ES-I3 (cell line): ENCODE results near the gene DMXL1.

Source experiments
- H3K36me3 ChIP-seq: 2 replicates; pipeline ENCODE4 v1.6.1; 2013; ENCODE audit warnings: mild to moderate bottlenecking, low read length, control low read depth, moderate library complexity; ENCODE audit not compliant: insufficient read depth
- H3K4me1 ChIP-seq: 2 replicates; pipeline ENCODE4 v1.6.1; 2013; ENCODE audit warnings: mild to moderate bottlenecking, control low read depth, low read length; ENCODE audit not compliant: insufficient read depth
- H3K9ac ChIP-seq: 2 replicates; pipeline ENCODE4 v1.6.1; 2013; ENCODE audit warnings: low read depth, mild to moderate bottlenecking, low read length, moderate library complexity
- H3K9me3 ChIP-seq: 2 replicates; pipeline ENCODE4 v1.6.1; 2013; ENCODE audit warnings: mild to moderate bottlenecking, low read length, moderate library complexity; ENCODE audit not compliant: control insufficient read depth, insufficient read depth

DMXL1 gene, protein sequence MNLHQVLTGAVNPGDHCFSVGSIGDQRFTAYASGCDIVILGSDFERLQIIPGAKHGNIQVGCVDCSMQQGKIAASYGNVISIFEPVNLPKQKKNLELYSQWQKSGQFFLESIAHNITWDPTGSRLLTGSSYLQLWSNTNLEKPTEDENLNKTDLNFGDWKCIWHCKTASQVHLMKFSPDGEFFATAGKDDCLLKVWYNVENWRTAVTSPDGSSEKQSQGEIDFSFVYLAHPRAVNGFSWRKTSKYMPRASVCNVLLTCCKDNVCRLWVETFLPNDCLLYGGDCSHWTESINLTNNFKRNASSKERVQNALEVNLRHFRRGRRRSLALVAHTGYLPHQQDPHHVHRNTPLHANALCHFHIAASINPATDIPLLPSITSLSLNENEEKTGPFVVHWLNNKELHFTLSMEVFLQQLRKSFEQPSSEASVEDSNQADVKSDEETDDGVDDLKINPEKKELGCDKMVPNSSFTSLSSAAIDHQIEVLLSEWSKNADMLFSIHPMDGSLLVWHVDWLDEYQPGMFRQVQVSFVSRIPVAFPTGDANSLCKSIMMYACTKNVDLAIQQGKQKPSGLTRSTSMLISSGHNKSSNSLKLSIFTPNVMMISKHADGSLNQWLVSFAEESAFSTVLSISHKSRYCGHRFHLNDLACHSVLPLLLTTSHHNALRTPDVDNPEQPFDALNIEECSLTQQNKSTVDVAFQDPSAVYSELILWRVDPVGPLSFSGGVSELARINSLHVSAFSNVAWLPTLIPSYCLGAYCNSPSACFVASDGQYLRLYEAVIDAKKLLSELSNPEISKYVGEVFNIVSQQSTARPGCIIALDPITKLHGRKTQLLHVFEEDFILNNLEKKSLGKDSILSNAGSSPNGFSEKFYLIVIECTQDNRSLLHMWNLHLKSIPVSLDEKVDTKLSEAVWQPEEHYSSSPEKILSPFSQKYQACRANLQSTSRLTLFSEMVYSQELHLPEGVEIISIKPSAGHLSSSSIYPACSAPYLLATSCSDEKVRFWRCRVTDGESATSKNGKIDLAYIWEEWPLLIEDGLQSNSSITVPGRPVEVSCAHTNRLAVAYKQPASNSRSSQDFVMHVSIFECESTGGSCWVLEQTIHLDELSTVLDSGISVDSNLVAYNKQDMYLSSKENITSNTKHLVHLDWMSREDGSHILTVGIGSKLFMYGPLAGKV (N-terminal part only)

DNA sequence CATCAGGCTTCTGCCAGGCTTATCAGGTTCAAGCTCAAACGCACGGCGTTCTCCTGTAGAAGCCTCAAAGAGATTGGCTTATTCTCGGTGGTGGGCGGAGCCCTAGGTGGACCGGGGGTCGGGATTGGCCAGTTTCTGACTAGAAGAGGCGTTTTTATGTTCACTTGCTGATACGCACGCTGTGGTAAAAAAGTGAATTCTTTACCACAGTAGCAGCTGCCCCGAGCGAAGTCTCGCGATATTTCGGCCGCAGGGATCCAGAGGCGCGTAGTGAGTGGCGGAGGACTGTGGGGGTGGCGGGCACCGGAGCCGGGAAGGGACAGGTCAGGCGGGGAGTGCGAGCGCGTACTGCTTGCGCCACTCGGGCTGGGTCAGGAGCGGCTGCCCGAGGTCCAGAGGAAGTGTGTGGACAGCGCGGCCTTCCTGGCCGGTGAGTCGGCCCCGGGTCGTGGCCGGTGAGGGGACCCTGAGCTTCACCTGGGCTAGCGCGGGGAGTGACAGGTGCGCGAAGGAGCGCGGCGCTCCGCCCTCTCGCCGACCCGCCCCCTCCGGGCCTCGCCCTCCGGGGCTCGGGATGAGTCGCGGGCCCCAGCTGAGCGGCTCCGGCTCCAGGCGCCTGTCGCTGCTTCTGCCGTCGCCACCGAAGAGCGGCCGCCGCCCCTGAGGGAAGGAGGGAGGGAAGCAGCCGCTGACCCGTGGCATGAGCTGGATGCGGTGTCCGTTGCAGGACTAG lies at the start of gene DMXL1:
Gene DMXL1 (plus strand): TSS at position 260 of the 733 bp plus-strand sequence. CDS start 483 bp downstream, outside the sequence.
- H3K9ac ChIP-seq, result peak within 1 kb of the TSS; percentile 79
- H3K36me3 ChIP-seq, result no peaks in the 10 kb centered on the region
- H3K4me1 ChIP-seq, result peaks cover 12% of the 10 kb centered on the region
- H3K9me3 ChIP-seq, result no peaks in the 10 kb centered on the region

DNA sequence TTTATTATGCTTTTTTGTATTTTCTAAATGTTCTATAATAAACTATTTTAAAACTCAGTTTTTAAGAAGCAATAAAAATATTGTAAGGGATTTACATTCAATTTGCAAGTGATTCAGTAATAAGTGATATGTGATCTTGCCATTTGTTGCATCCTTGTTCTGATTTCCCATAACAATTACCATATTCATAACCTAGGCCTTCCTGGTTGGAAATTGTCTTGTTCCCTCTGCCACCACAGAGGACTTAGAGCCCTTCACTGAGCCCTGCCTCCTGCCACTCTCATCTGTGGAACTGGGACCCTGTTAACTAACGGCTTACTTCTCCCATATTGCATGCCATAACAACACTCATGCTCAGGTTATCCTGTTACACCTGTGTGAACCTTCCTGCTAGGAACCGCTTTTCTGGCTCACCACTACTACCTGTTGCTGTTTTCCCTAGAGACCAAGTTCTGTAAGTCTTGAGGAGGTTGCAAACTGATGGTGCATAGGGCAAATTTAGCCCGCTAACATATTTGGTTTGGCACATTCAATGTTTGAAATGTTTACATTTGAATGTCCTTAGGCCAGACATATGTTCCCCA lies 49.6 kb upstream of the DMXL1 start:
- Histone ChIP-seq H3K36me3 (no peaks in the 10 kb centered on the region), H3K9me3 (no peaks in the 10 kb centered on the region), H3K4me1 (no peaks in the 10 kb centered on the region), H3K9ac (no peak overlapping the region)

DNA sequence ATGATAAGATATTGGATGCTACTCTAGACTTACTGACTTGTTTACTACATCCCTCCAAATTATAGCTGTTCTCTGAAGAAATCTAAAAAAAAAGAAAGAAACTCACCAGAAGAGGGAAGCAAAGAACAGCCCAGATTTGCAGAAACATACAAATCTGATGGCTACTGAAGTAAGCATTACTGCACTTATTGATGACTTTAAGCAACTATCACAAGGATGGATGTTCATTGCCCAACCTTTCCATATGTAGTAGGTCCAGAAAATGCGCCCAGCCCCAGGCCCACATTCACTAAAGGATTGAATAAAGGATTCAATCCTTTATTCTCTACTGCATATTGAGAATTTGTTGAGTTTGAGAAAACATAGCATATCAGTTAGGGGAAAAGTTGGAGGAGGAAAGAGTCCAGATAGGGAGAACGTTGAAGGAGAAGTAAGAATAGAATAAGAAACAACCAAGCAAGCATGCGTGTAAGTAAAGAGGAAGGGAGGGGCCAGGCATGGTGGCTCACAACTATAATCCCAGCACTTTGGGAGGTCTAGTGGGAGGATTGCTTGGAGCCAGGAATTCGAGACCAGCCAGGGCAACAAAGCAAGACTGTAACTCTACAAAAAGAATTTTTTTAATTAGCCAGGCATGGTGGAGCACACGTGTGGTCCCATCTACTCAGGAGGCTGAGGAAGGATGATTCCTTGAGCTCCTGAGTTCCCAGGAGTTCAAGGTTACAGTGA lies 48.7 kb upstream of the DMXL1 start:
- Histone ChIP-seq H3K4me1 (no peaks in the 10 kb centered on the region), H3K36me3 (no peaks in the 10 kb centered on the region), H3K9me3 (no peaks in the 10 kb centered on the region), H3K9ac (no peak overlapping the region)

DNA sequence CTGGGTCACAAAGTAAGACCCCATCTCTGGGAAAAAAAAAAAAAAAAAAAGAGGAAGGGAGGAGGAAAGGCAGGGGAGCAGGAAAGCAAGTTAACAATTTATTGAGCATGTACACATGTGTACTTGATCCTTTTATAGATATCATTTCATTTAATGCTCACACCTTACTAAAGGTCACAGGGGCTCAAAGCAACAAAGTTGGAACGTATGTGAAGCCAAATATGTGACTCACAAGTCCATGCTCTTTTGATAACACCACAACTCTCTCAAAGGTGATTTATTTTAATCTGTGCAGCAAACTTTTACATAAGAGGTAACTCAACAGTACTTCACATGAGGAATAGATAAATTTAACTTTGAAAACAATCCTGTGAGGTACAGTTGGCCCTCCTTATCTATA lies 48.1 kb upstream of the DMXL1 start:
- no peaks in the 10 kb centered on the region for H3K9me3 ChIP-seq
- no peak overlapping the region for H3K9ac ChIP-seq
- peaks cover 3% of the 10 kb centered on the region; the same call in 1 of the 2 replicates for H3K4me1 ChIP-seq
- H3K36me3 ChIP-seq, result no peaks in the 10 kb centered on the region

DNA sequence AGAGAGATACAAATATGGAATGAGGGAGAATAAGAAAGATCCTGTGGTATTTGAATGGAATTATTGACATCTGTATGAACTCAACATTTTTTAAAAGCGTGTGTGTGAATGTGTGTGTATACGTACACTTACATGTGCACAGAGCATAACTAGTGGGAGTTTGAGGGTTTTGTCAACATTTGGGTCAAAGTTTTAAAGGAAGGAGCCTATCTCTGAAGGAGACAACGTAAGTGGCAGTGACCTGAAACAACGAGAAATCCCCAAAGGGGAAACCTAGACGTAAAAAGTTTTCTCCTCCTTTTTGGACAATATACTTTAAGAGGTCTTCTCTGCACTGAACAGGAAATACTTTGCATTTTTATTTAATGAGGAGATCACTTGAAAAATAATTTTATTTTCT lies 42.3 kb upstream of the DMXL1 start:
- Histone ChIP-seq H3K9ac (no peak overlapping the region), H3K36me3 (no peaks in the 10 kb centered on the region), H3K4me1 (peaks cover 15% of the 10 kb centered on the region), H3K9me3 (no peaks in the 10 kb centered on the region)

DNA sequence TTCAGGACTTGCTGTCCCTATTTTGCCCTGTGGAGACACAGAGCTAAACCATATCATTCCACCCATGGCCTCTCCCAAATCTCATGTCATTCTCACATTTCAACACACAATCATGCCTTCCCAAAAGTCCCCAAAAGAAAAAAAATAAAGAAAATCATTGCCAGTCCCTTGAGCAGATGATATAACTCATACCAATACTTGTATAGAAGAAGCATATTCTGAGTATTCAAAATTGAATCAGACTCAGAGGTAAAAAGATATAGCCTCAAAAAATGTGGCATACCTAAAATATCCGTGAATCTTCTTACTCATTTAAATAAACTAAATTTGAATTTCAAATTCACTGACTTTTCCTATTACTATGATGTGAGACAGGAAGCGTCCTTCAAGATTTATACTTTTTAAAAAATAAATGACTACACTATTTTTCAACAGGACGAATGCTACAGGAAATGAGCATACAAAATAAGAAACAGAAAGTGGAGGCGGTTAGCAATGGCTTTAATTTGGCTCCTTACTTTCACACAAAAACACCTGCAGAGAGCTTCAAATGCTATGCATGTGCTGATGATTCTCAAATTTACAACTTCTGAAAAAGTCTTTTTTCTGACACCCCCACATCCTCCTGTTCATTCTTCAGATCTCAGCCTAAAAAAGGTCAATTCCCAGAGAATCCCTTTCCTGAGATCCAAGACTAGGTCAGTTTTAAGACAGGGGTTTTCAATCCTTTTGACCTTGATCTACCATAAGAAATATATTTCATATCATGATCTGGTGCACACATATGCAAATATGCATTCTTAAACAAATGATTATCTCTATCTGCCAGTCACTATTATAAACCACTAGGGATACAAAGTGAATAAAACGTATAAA lies 39.6 kb upstream of the DMXL1 start:
- H3K9ac ChIP-seq, result no peak overlapping the region

DNA sequence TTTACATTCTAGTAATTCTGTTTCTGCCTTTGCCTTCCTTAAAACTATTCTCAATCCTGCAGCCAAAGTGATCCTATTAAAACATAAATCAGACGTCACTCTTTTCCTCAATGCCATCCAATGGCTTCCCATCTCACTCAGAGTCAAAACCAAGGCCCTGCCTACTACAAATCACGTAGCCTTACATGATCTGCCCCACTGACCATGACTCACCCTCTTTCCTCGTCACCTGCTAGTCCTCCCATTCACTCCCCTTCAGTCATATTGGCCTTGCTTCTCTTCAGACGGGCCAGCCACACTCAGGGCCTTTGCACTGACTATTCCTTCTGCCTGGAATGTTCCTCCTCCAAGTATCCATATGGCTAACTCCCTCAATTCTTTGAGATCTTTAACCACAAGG lies 39.0 kb upstream of the DMXL1 start:
- Histone ChIP-seq H3K9me3 (no peaks in the 10 kb centered on the region), H3K9ac (no peak overlapping the region), H3K36me3 (no peaks in the 10 kb centered on the region), H3K4me1 (peaks cover 15% of the 10 kb centered on the region)

More for the DNA sequence above, 39.6 kb upstream of the DMXL1 start:
- Histone ChIP-seq H3K9me3 (no peaks in the 10 kb centered on the region), H3K4me1 (peaks cover 15% of the 10 kb centered on the region), H3K36me3 (no peaks in the 10 kb centered on the region)

DNA sequence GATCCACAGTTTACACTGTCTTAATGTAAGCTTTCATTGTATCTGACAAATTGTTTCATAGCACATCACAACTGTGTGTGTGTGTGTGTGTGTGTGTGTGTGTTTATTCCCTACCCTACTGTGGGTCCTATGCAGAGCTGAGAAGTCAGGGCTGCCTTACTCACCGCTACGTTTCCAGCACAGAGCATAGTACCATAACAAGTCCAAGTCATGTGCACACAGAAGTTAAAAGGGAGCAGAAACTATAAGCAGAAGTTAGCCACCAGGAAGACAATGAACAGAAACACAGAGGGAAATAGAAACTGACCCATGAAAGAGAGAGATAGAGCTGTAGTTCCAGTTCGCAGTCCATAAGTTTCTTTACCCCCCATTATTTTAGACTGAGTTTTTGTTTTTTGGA lies 38.2 kb upstream of the DMXL1 start:
- Histone ChIP-seq H3K9me3 (no peaks in the 10 kb centered on the region), H3K4me1 (peaks cover 14% of the 10 kb centered on the region), H3K9ac (no peak overlapping the region), H3K36me3 (no peaks in the 10 kb centered on the region)

DNA sequence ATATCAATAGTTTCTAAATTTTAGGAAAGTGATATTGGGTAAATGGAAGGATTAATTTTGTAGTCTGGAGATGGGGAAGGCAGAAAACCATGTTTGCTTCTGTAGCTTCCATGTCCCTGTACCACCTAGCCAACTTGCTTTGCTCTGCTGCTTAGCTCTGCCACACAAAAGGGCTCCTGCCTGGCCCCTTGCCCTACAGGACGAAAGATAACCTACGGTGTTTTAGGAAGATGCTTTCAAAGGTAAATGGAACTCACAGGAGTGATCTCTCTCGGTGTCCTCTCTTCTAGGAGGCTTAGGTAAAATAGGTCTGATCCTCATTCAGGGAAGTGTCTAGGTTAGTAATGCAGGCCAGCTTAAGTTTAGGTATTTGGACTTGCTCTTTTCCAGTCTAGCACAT lies 37.8 kb upstream of the DMXL1 start:
- Histone ChIP-seq H3K36me3 (no peaks in the 10 kb centered on the region), H3K9me3 (no peaks in the 10 kb centered on the region), H3K4me1 (peaks cover 12% of the 10 kb centered on the region), H3K9ac (no peak overlapping the region)

DNA sequence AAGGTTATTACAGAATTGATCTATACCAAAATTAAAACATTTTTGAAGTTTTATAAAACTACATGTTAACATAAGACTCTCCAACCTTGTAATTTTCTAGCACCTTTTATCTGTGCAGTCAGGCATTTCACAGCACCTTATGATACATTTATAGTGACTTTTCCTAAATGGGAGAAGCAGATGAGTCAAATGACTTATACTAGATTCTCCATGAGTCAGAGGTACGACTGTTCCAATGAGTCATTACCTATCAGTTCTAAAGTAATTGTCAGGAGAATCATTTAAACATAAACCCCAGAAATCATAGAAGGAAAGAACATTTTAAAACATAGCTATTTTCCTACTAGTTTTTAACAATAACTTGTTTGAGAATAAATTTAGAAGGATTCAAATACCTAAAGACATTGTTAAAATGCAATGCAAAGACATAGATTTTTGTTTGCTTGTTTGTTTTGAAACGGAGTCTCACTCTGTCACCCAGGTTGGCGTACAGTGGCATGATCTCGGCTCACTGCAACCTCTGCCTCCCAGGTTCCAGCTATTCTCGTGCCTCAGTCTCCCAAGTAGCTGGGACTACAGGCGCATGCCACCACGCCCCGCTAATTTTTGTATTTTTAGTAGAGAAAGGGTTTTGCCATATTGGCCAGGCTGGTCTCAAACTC lies 34.7 kb upstream of the DMXL1 start:
- no peaks in the 10 kb centered on the region for H3K36me3 ChIP-seq
- H3K9ac ChIP-seq, result no peak overlapping the region
- H3K4me1 ChIP-seq, result peaks cover 10% of the 10 kb centered on the region
- H3K9me3 ChIP-seq, result no peaks in the 10 kb centered on the region

DNA sequence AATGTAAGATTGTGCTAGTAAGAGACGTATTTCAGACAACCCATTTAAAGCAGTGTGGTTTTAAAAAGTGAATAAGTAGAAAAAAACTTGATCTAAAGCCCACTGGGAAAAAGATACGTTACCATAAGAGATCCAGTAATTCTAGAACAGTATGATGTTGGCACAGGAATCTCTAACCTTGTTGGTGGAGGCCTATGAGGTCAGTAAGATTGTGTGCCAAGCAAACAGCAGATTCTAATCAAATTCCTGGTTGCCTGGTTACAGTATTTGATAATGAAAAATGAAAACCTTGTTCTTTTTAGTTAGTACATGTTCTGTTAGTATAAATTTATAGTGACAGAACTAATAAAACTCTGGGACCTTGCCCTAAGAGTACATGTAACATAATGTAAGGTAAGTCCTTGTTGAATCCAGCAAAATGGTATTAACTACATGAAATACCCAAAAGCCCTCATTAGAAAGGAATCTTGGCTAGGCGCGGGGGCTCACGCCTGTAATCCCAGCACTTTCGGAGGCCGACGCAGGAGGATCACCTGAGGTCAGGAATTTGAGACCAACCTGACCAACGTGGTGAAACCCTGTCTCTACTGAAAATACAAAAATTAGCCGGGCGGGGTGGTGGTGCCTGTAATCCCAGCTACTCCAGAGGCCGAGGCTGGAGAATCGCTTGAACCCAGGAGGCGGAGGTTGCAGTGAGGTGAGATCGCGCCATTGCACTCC lies 33.2 kb upstream of the DMXL1 start:
- H3K4me1 ChIP-seq, result no peaks in the 10 kb centered on the region
- no peak overlapping the region for H3K9ac ChIP-seq
- no peaks in the 10 kb centered on the region for H3K36me3 ChIP-seq
- peaks cover 2% of the 10 kb centered on the region; the same call in 1 of the 2 replicates for H3K9me3 ChIP-seq
